ENCODE data around the gene HSH2D.
"Not testable (repeated sequence)": the region's sequence is repeated elsewhere in the genome, so short reads cannot be mapped to it uniquely, and the experiment has no call there.

The HSH2D gene

GRCh38 chr19:16113727-16114126, 29.8 kb upstream of the HSH2D start:
- TF ChIP-seq CTCF (IDR thresholded peaks at IDR 0.05; ENCODE audit: borderline replicate concordance, control extremely low read depth, extremely low read depth, insufficient read depth, missing control alignments) = no peak
- in situ Hi-C loops (cut with MboI; ENCODE audit: low sequenced_read_pairs, unreplicated experiment) = no loop called here
- DNase-seq (ENCODE audit: low spot score) = no peak

- in situ Hi-C loops (cut with MboI; ENCODE audit: low sequenced_read_pairs, unreplicated experiment) = no loop called here
- TF ChIP-seq CTCF (IDR thresholded peaks at IDR 0.05; ENCODE audit: borderline replicate concordance, control extremely low read depth, extremely low read depth, insufficient read depth, missing control alignments) = no peak
Observed at GRCh38 chr19:16115301-16116039, 28.0 kb upstream of the HSH2D start.

GRCh38 chr19:16116067-16116466, 27.4 kb upstream of the HSH2D start:
- no peak for DNase-seq (ENCODE audit: low spot score)
- in situ Hi-C loops (cut with MboI; ENCODE audit: low sequenced_read_pairs, unreplicated experiment) = no loop called here
- no peak for TF ChIP-seq CTCF (IDR thresholded peaks at IDR 0.05; ENCODE audit: borderline replicate concordance, control extremely low read depth, extremely low read depth, insufficient read depth, missing control alignments)

More at GRCh38 chr19:16115301-16116039, 28.0 kb upstream of the HSH2D start:
- no peak for DNase-seq (ENCODE audit: low spot score)

- in situ Hi-C loops (cut with MboI; ENCODE audit: low sequenced_read_pairs, unreplicated experiment) = no loop called here
- peak; percentile 78 for DNase-seq (ENCODE audit: low spot score)
- TF ChIP-seq CTCF (IDR thresholded peaks at IDR 0.05; ENCODE audit: borderline replicate concordance, control extremely low read depth, extremely low read depth, insufficient read depth, missing control alignments) = peak; percentile 70
Observed at GRCh38 chr19:16117594-16118033, 25.9 kb upstream of the HSH2D start.

- no peak for TF ChIP-seq CTCF (IDR thresholded peaks at IDR 0.05; ENCODE audit: borderline replicate concordance, control extremely low read depth, extremely low read depth, insufficient read depth, missing control alignments)
Observed at GRCh38 chr19:16118489-16119033, 24.9 kb upstream of the HSH2D start.

GRCh38 chr19:16119075-16119857, 24.2 kb upstream of the HSH2D start:
- peak; percentile 62 for DNase-seq (ENCODE audit: low spot score)
- in situ Hi-C loops (cut with MboI; ENCODE audit: low sequenced_read_pairs, unreplicated experiment) = not testable (repeated sequence)

More at GRCh38 chr19:16118489-16119033, 24.9 kb upstream of the HSH2D start:
- DNase-seq (ENCODE audit: low spot score) = peak; percentile 88
- in situ Hi-C loops (cut with MboI; ENCODE audit: low sequenced_read_pairs, unreplicated experiment) = no loop called here

- no peak for DNase-seq (ENCODE audit: low spot score)
- no peak for TF ChIP-seq CTCF (IDR thresholded peaks at IDR 0.05; ENCODE audit: borderline replicate concordance, control extremely low read depth, extremely low read depth, insufficient read depth, missing control alignments)
- in situ Hi-C loops (cut with MboI; ENCODE audit: low sequenced_read_pairs, unreplicated experiment) = no loop called here
Observed at GRCh38 chr19:16121141-16121540, 22.3 kb upstream of the HSH2D start.
